Measurements from ENCODE around the gene CYGB. TPM values are rescaled to one million over a fixed set of nuclear protein-coding genes. Genes with fewer than 3 reads are reported as not detected.

The CYGB gene
- total and polyA plus RNA-seq, 9 of the 15 experiments (the other 6 are each of a cell fraction or from before 2014, with no cell fraction given) = 0.08 to 0.95 (median 0.18) TPM; not detected in 5

DNA sequence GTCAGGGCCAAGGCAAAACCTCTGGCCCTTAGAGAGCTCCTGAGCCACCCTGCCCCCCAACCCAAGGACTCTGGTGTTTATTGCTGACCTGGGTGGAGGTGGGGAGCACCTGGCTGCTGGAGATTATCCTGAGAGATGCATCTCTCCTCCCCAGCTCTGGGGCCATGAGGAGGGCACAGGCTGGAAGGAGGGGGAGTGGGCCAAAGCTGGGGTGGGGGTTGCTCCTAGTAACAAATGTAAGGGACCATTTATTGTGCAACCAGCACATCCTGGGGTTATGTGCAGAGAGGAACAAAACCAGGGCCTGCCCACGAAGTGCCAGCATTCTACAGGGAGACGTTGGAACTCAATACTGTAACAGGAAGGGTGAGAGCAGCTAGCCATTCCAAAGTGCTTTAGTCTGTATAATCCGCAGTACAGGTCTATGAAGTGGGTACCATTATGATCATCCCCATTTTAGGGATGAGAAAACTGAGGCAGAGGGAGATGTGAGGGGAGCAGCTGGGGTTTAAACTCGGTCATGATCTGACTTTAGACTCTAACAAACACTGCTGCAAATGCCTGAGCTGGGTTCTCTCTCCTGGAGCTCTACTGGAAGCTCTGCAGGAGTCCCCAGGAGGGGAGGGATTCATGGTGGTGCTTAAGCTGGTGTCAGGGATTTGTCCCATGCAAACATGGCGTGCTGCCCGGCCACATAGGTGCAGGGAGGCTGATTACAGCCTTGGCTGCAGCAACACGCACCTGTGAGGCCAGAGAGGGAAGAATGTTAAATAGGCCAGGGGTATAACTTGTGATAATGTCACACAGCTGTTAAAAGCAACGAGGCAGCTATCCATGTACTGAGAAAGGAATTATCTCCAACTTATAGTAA is 34.9 kb downstream of the CYGB start:
- Histone ChIP-seq H4K20me1 (replicated peaks; ENCODE audit: control insufficient read depth, insufficient read depth, low read length) (no peaks in the 10 kb centered on the region), H3K9me1 (ENCODE audit: control insufficient read depth, insufficient read depth, low read length) (peaks cover 4% of the 10 kb centered on the region), H3K4me1 (replicated peaks in 1 of 2; ENCODE audit: control insufficient read depth in 2 of 2, insufficient read depth in 2 of 2, low read length in 2 of 2) (peaks cover 20 to 42% of the 10 kb centered on the region in 2 experiments; a peak in 4 of 5 replicates), H3K79me2 (ENCODE audit: control insufficient read depth, insufficient read depth, low read length) (no peaks in the 10 kb centered on the region), H3K9me3 (replicated peaks; ENCODE audit: control insufficient read depth, insufficient read depth, low read depth, low read length) (no peaks in the 10 kb centered on the region), H3K36me3 (ENCODE audit: control insufficient read depth, insufficient read depth, low read length) (no peaks in the 10 kb centered on the region), H3K4me3 (no peak overlapping the region), H3K27ac (ENCODE audit: extremely low read depth, low read depth, low read length) (no peak overlapping the region), H3K9ac (ENCODE audit: insufficient read depth in 1 of 2, low read depth in 2 of 2, low read length in 2 of 2) (peak overlapping the region; percentile 21 to 77; a peak in 2 of 4 replicates), H2AFZ (ENCODE audit: low read depth, low read length) (peak overlapping the region; percentile 95), H3K4me2 (ENCODE audit: insufficient read depth, low read length) (no peak overlapping the region), H3K27me3 (ENCODE audit: control insufficient read depth in 2 of 2, insufficient read depth in 2 of 2, low read length in 2 of 2) (no peaks in the 10 kb centered on the region)
- FAIRE-seq = no peak
- no peak for DNase-seq (ENCODE audit: extremely low read depth in 1 of 4, low spot score in 3 of 4)
- ChIA-PET CTCF (ENCODE audit: low intra/inter-chr PET ratio) (no interaction called here), POLR2A (interaction anchor here (0.6 to 1.5 kb wide), 4 partner anchors 9 to 12 kb away, joined by 3 to 7 read pairs (median 3); no protein-coding TSS in a partner anchor)
- 33% methylated on average over 8 of the region's 8 CpGs for WGBS (ENCODE audit: insufficient coverage, low coverage, missing lambda C conversion rate)
- ATAC-seq = no peak
- intact Hi-C loops (cut with micrococcal nuclease) (no loop called here), in situ Hi-C loops (cut with MboI) (no loop called here)
- no TSS peak for BruUV-seq (replicated peaks)
- TF ChIP-seq SMAD3 (CRISPR knock-in tag; conservative IDR thresholded peaks at IDR 0.05) (no peak), MEIS2 (IDR thresholded peaks at IDR 0.05; ENCODE audit: partially characterized antibody) (no peak), RCOR1 (IDR thresholded peaks at IDR 0.05; ENCODE audit: borderline replicate concordance in 1 of 2, low read depth in 2 of 2, low read length in 2 of 2) (0 out of 4 replicates have a peak, but pooled peaks of 1 of the 2 experiments have one; percentile 22), SMARCA5 (IDR thresholded peaks at IDR 0.05) (0 out of 2 replicates have a peak, but pooled peaks have one; percentile 56), CBFA2T3 (IDR thresholded peaks at IDR 0.05) (0 out of 2 replicates have a peak, but pooled peaks have one; percentile 5), BCOR (IDR thresholded peaks at IDR 0.05) (peak; percentile 92), KLF13 (tag; IDR thresholded peaks at IDR 0.05; ENCODE audit: borderline replicate concordance, low read depth) (no peak), ZNF146 (CRISPR knock-in tag; IDR thresholded peaks at IDR 0.05; ENCODE audit: unreplicated experiment) (no peak), BCLAF1 (IDR thresholded peaks at IDR 0.05; ENCODE audit: borderline replicate concordance in 1 of 2, control insufficient read depth in 1 of 2, low read depth in 2 of 2, low read length in 1 of 2) (no peak), KDM1A (IDR thresholded peaks at IDR 0.05) (peak; percentile 65 to 81), HDAC2 (IDR thresholded peaks at IDR 0.05) (peak; percentile 38; the same call in 1 of the 2 replicates), CHAMP1 (IDR thresholded peaks at IDR 0.05) (no peak), RBM25 (IDR thresholded peaks at IDR 0.05; ENCODE audit: low read depth, low read length, severe bottlenecking) (peak; percentile 82), PHF20 (IDR thresholded peaks at IDR 0.05; ENCODE audit: partially characterized antibody) (peak; percentile 37)
- TF ChIP-seq, protein P1, sequence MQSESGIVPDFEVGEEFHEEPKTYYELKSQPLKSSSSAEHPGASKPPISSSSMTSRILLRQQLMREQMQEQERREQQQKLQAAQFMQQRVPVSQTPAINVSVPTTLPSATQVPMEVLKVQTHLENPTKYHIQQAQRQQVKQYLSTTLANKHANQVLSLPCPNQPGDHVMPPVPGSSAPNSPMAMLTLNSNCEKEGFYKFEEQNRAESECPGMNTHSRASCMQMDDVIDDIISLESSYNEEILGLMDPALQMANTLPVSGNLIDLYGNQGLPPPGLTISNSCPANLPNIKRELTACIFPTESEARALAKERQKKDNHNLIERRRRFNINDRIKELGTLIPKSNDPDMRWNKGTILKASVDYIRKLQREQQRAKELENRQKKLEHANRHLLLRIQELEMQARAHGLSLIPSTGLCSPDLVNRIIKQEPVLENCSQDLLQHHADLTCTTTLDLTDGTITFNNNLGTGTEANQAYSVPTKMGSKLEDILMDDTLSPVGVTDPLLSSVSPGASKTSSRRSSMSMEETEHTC (IDR thresholded peaks at IDR 0.05) = no peak

Measured in K562 (cell line).